Cardiac muscle cell (in vitro differentiated cells and primary cell): Measurements from ENCODE around the gene DIP2A. TPM values are rescaled to one million over a fixed set of nuclear protein-coding genes. Genes with fewer than 3 reads are reported as not detected.

Experiments
- DNase-seq, 2 donors: peaks; one replicate each; pipeline versions ENCODE4 v3.0.0 to v3.0.0-alpha.2; 2010 to 2017; ENCODE audit warnings: low read depth in 1 of 2, low spot score in 1 of 2
- H3K27ac ChIP-seq: fragments of 200-600 bp; sonication (generic); 2 replicates; pipeline ENCODE4 v1.5.1; 2016
- H3K27me3 ChIP-seq: fragments of 200-600 bp; sonication (generic); 2 replicates; pipeline ENCODE4 v1.6.0; 2016; ENCODE audit warnings: control low read depth
- H3K36me3 ChIP-seq: fragments of 200-600 bp; sonication (generic); 2 replicates; pipeline ENCODE4 v1.5.1; 2016; ENCODE audit warnings: control low read depth
- H3K4me1 ChIP-seq: fragments of 200-600 bp; sonication (generic); 2 replicates; pipeline ENCODE4 v1.8.1; 2017; ENCODE audit warnings: low read depth, mild to moderate bottlenecking, mixed run types
- H3K4me3 ChIP-seq: fragments of 200-600 bp; sonication (generic); 2 replicates; pipeline ENCODE4 v1.5.1; 2016; ENCODE audit warnings: mild to moderate bottlenecking
- H3K9me3 ChIP-seq: fragments of 200-600 bp; sonication (generic); 2 replicates; pipeline ENCODE4 v1.5.1; 2017; ENCODE audit warnings: low read depth, mild to moderate bottlenecking, control low read depth
- polyA plus RNA-seq: library from polyadenylated mRNA; unstranded; fragments of >200 nt; fragmentation: Nextera tagmentation; extraction: Ambion mirVana; gene quantifications from 2 replicates; pipeline ENCODE4 v1.2.1, GENCODE V29; 2016
- total RNA-seq: library from RNA; depleted of rRNA; stranded (reverse); fragments of >200 nt; gene quantifications from 2 replicates; pipeline ENCODE4 v1.2.3, GENCODE V29; 2016
- TF ChIP-seq, protein P1 (sequence below): IDR thresholded peaks from 2 replicates; pipeline ENCODE4 v1.5.1; 2012; ENCODE audit warnings: low read depth, mild to moderate bottlenecking, low read length

DIP2A gene
- total and polyA plus RNA-seq, 2 experiments from 2014 or later: 21.7 to 42.2 TPM

DNA sequence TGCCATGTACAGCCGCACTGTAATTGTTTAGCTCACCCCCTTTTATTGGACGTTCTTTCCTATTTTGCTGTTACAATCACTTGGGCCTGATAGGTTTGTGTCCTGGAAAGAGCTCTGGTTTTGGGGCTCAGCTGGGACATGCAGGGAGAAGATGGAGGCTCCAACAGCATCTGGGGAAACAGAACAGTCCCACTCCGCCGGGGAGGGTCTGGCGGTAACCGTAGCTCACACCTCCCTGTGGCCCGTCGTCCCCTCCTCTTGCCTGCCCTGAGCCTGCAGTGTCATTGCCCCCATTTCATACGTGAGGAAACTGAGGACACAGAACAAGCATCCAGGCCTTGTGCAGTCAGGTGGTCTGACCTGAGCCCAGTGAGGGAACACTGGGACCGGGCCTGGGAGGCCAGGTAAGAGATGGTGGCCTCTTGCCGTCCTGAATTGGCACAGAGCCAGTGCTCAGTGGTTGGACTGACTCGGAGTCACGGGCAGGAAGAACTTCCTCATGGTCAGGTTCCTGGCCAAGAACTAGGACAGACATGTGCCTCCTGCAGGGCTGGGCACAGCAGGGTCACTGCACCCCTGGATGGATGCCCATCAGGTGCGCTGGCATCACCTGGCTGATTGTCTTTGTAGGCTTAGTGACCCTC lies 104.4 kb downstream of the DIP2A start:
- Histone ChIP-seq H3K4me1 (peaks cover 6% of the 10 kb centered on the region), H3K27me3 (no peaks in the 10 kb centered on the region), H3K27ac (no peak overlapping the region), H3K4me3 (no peak overlapping the region), H3K36me3 (peaks cover 32% of the 10 kb centered on the region), H3K9me3 (no peaks in the 10 kb centered on the region)
- no peak for DNase-seq
- TF ChIP-seq, protein P1, sequence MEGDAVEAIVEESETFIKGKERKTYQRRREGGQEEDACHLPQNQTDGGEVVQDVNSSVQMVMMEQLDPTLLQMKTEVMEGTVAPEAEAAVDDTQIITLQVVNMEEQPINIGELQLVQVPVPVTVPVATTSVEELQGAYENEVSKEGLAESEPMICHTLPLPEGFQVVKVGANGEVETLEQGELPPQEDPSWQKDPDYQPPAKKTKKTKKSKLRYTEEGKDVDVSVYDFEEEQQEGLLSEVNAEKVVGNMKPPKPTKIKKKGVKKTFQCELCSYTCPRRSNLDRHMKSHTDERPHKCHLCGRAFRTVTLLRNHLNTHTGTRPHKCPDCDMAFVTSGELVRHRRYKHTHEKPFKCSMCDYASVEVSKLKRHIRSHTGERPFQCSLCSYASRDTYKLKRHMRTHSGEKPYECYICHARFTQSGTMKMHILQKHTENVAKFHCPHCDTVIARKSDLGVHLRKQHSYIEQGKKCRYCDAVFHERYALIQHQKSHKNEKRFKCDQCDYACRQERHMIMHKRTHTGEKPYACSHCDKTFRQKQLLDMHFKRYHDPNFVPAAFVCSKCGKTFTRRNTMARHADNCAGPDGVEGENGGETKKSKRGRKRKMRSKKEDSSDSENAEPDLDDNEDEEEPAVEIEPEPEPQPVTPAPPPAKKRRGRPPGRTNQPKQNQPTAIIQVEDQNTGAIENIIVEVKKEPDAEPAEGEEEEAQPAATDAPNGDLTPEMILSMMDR: no peak

DNA sequence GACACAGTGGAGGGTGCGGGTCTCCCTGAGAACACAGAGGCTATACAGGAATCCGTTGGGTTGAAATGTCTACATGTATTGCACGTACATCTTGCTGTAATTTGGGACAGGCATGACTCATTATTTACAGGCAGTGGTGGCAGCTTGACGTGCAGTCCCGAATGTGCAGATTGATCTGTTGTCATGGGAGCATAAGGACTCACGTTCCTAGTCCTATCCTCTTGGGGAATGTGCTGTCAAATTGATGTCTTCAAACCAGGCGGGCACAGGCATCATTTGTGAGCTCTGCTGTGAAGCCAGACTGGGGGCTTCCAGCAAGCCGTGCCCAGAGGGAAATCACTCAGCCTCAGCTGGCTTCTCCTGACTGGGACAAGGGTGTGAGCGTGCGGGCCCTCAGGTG lies 105.7 kb downstream of the DIP2A start:
- H3K27ac ChIP-seq: no peak overlapping the region
- DNase-seq: no peak
- TF ChIP-seq, protein P1: no peak
- no peak overlapping the region for H3K4me3 ChIP-seq
- no peaks in the 10 kb centered on the region for H3K9me3 ChIP-seq
- no peaks in the 10 kb centered on the region for H3K27me3 ChIP-seq
- peaks cover 2% of the 10 kb centered on the region for H3K4me1 ChIP-seq
- H3K36me3 ChIP-seq: peaks cover 37% of the 10 kb centered on the region

DNA sequence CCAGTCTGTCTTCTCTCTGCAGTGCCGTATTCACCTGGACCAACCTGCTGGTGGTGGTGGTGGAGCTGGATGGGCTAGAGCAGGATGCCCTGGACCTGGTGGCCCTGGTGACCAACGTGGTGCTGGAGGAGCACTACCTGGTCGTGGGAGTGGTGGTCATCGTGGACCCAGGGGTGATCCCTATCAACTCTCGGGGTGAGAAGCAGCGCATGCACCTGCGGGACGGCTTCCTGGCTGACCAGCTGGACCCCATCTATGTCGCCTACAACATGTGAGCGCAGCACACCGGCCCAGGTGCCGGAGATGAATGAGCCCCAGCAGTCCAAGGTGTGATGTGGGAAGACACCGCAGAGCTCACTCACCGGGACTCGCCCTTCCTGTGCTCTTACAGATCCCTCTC lies 108.7 kb downstream of the DIP2A start:
- Histone ChIP-seq H3K27ac (no peak overlapping the region), H3K9me3 (no peaks in the 10 kb centered on the region), H3K27me3 (no peaks in the 10 kb centered on the region), H3K36me3 (peaks cover 41% of the 10 kb centered on the region), H3K4me3 (no peak overlapping the region), H3K4me1 (no peaks in the 10 kb centered on the region)
- no peak for DNase-seq
- TF ChIP-seq, protein P1: no peak

DNA sequence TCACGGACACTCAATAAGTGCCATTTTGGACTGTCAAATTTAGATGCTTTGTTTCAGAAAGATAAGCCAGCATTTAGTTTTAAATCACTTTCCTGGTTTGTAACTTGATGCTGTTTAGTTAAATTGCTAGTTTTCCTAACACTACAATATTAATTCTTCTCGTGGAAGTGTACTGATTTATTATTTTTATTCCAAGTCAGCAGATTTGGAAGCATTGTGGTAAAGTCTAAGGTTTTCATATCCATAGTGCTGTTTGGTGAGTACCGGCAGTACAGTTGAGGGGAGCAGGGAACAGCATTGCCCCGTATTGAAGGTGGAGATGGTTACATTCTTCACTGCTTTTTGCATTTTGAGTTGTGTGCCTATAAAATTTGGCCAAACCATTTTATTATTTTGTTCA lies 109.9 kb downstream of the DIP2A start:
- Histone ChIP-seq H3K36me3 (peaks cover 34% of the 10 kb centered on the region), H3K9me3 (no peaks in the 10 kb centered on the region), H3K4me1 (no peaks in the 10 kb centered on the region), H3K27ac (no peak overlapping the region), H3K4me3 (no peak overlapping the region), H3K27me3 (no peaks in the 10 kb centered on the region)
- no peak for DNase-seq
- TF ChIP-seq, protein P1: no peak

DNA sequence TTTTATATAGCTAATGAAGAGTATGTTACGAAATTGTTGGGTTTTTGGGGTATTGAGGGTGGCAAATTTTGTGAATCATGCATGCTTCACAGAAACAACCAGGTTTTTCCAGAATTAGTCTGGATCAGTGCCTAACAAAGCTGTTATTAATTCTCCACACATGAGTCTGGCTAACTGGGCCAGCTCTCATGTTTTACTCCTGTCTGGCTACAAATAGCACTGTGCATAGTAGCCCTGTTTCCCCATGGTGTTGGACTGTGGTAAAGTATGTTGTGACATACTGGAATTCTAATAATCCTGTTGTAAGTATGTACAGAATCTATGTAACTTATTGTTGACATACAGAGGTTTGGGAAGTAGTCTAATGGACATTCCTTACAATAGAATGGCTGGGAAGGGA lies 110.4 kb downstream of the DIP2A start:
- Histone ChIP-seq H3K27ac (no peak overlapping the region), H3K4me3 (no peak overlapping the region), H3K27me3 (no peaks in the 10 kb centered on the region), H3K9me3 (no peaks in the 10 kb centered on the region), H3K36me3 (peaks cover 34% of the 10 kb centered on the region), H3K4me1 (no peaks in the 10 kb centered on the region)
- TF ChIP-seq, protein P1: no peak
- DNase-seq: peak in 1 of 2 donors; percentile 5
